Mammary epithelial cell (primary cell): Measurements from ENCODE around the gene CRMP1.

Experiments
- CTCF ChIP-seq, 2 donors: IDR thresholded peaks in 1 of 2; conservative IDR thresholded peaks in 1 of 2; 2 replicates each; pipeline ENCODE4 v1.5.1; 2011 to 2012; ENCODE audit warnings: inconsistent platforms in 2 of 2, low read length in 2 of 2, mild to moderate bottlenecking in 2 of 2, control low read depth in 1 of 2, low read depth in 1 of 2; ENCODE audit not compliant: insufficient read depth in 1 of 2; ENCODE audit errors: extremely low read depth in 1 of 2
- EZH2 ChIP-seq: IDR thresholded peaks from 2 replicates; pipeline ENCODE4 v1.6.1; 2012; ENCODE audit warnings: low read length, inconsistent platforms, borderline replicate concordance

GRCh38 chr4:5905714-5906113 is 12.8 kb upstream of the CRMP1 start:
- TF ChIP-seq CTCF (conservative IDR thresholded peaks at IDR 0.05 in 1 of 2, IDR thresholded peaks at IDR 0.05 in 1 of 2; ENCODE audit: extremely low read depth in 1 of 2, insufficient read depth in 1 of 2, low read depth in 1 of 2, low read length in 2 of 2), result no peak
- TF ChIP-seq EZH2, result no peak
